Upper lobe of right lung (tissue), 1 donor: ENCODE data around the gene GCH1. TPM values are rescaled to one million over a fixed set of nuclear protein-coding genes. Genes with fewer than 3 reads are reported as not detected.
"Not testable (repeated sequence)": the region's sequence is repeated elsewhere in the genome, so short reads cannot be mapped to it uniquely, and the experiment has no call there.

Source experiments
- ATAC-seq: fragments of 200-7000 bp; cut with Tn5 transposase; one replicate; pipeline ENCODE4 v1.9.1; 2020; ENCODE audit warnings: mild to moderate bottlenecking, moderate library complexity
- DNase-seq: peaks from one replicate; pipeline ENCODE4 v3.0.0-alpha.2; 2020
- H3K27ac ChIP-seq: fragments of 200-600 bp; one replicate; pipeline ENCODE4 v1.8.0; 2022
- H3K27me3 ChIP-seq: fragments of 200-600 bp; one replicate; pipeline ENCODE4 v1.8.0; 2022; ENCODE audit warnings: mild to moderate bottlenecking
- H3K36me3 ChIP-seq: fragments of 200-600 bp; one replicate; pipeline ENCODE4 v1.8.0; 2022
- H3K4me1 ChIP-seq: fragments of 200-600 bp; one replicate; pipeline ENCODE4 v1.8.0; 2022
- H3K4me3 ChIP-seq: fragments of 200-600 bp; one replicate; pipeline ENCODE4 v1.8.0; 2022; ENCODE audit warnings: mild to moderate bottlenecking
- H3K9me3 ChIP-seq: fragments of 200-600 bp; one replicate; pipeline ENCODE4 v1.8.0; 2022
- CTCF ChIP-seq: fragments of 200-600 bp; IDR thresholded peaks from one replicate; pipeline ENCODE4 v1.8.0; 2022; ENCODE audit warnings: antibody characterized with exemption
- intact Hi-C: fragments of 100-400 bp; cut with DNase I; formaldehyde crosslinking; loops from one replicate; pipeline ENCODE4 v1.11.0; 2022
- total RNA-seq: library from RNA; stranded (reverse); fragmentation: NEBNext Ultra II Directional; extraction: Animal tissue kit (Norgen Biotek cat#: 25700); gene quantifications from one replicate; pipeline ENCODE4 v1.2.1, GENCODE V29; 2021
- donor health status: DM: no; HTN: yes; CAD: no; lungs with severe emphysema.

The GCH1 gene
- total RNA-seq, 1 donor from 2014 or later: 14.3 TPM

- no peaks in the 10 kb centered on the region for H3K9me3 ChIP-seq
- no peak for DNase-seq
- intact Hi-C loops: no loop called here
- no peaks in the 10 kb centered on the region for H3K27me3 ChIP-seq
- H3K4me3 ChIP-seq: no peak overlapping the region
- ATAC-seq: no peak
- H3K27ac ChIP-seq: peak overlapping the region; percentile 71
- H3K4me1 ChIP-seq: peaks cover 7% of the 10 kb centered on the region
- no peaks in the 10 kb centered on the region for H3K36me3 ChIP-seq
- no peak for TF ChIP-seq CTCF
Observed at GRCh38 chr14:54882521-54882920, 20.1 kb downstream of the GCH1 start.

- H3K27me3 ChIP-seq: no peaks in the 10 kb centered on the region
- H3K27ac ChIP-seq: peak overlapping the region; percentile 71
- H3K4me3 ChIP-seq: peak overlapping the region; percentile 49
- H3K4me1 ChIP-seq: peaks cover 4% of the 10 kb centered on the region
- DNase-seq: no peak
- H3K9me3 ChIP-seq: no peaks in the 10 kb centered on the region
- no peak for TF ChIP-seq CTCF
- H3K36me3 ChIP-seq: no peaks in the 10 kb centered on the region
- intact Hi-C loops: no loop called here
- ATAC-seq: peak; percentile 72
Observed at GRCh38 chr14:54881761-54882401, 20.7 kb downstream of the GCH1 start.

GRCh38 chr14:54881235-54881760 is 21.3 kb downstream of the GCH1 start:
- Histone ChIP-seq H3K4me1 (peaks cover 4% of the 10 kb centered on the region), H3K4me3 (peak overlapping the region; percentile 49), H3K27me3 (no peaks in the 10 kb centered on the region), H3K27ac (peak overlapping the region; percentile 71), H3K36me3 (no peaks in the 10 kb centered on the region), H3K9me3 (no peaks in the 10 kb centered on the region)
- peak; percentile 72 for ATAC-seq
- TF ChIP-seq CTCF: no peak
- DNase-seq: no peak
- intact Hi-C loops: no loop called here

- no peak overlapping the region for H3K4me3 ChIP-seq
- H3K27me3 ChIP-seq: no peaks in the 10 kb centered on the region
- TF ChIP-seq CTCF: no peak
- no peaks in the 10 kb centered on the region for H3K9me3 ChIP-seq
- ATAC-seq (no peak), DNase-seq (no peak)
- H3K4me1 ChIP-seq: peaks cover 4% of the 10 kb centered on the region
- H3K27ac ChIP-seq: peak overlapping the region; percentile 24
- no peaks in the 10 kb centered on the region for H3K36me3 ChIP-seq
- intact Hi-C loops: no loop called here
Observed at GRCh38 chr14:54877703-54878021, 25.0 kb downstream of the GCH1 start.

- Histone ChIP-seq H3K36me3 (no peaks in the 10 kb centered on the region), H3K4me3 (no peak overlapping the region), H3K27me3 (no peaks in the 10 kb centered on the region), H3K27ac (peak overlapping the region; percentile 24), H3K9me3 (no peaks in the 10 kb centered on the region), H3K4me1 (peaks cover 4% of the 10 kb centered on the region)
- DNase-seq: no peak
- intact Hi-C loops: no loop called here
- no peak for ATAC-seq
- no peak for TF ChIP-seq CTCF
Observed at GRCh38 chr14:54877015-54877702, 25.5 kb downstream of the GCH1 start.

- H3K27ac ChIP-seq, H3K9me3 ChIP-seq, H3K36me3 ChIP-seq, DNase-seq, ATAC-seq, H3K4me1 ChIP-seq, H3K27me3 ChIP-seq, H3K4me3 ChIP-seq, intact Hi-C loops: not testable (repeated sequence)
Observed at GRCh38 chr14:54875648-54876047, 27.0 kb downstream of the GCH1 start.

GRCh38 chr14:54870154-54871090 is 32.2 kb downstream of the GCH1 start:
- H3K4me1 ChIP-seq, H3K27me3 ChIP-seq, H3K36me3 ChIP-seq, ATAC-seq, intact Hi-C loops, H3K9me3 ChIP-seq: not testable (repeated sequence)
- Histone ChIP-seq H3K4me3 (peak overlapping the region; percentile 54), H3K27ac (peak overlapping the region; percentile 39)
- peak; percentile 76 for DNase-seq
